ENCODE results near the gene KLHL9.

KLHL9 gene

GRCh38 chr9:21336457-21336856, 1.3 kb upstream of the KLHL9 start:
- no peaks in the 10 kb centered on the region for H3K36me3 ChIP-seq
- no peak for DNase-seq
- peaks cover 0 to 33% (median 27%) of the 10 kb centered on the region in 4 donors for H3K4me1 ChIP-seq
- H3K9me3 ChIP-seq = no peaks in the 10 kb centered on the region
- intact Hi-C loops (cut with DNase I; ENCODE audit: low total_unique reads) = loop anchor here (10.0 kb wide), 1 partner anchor 668 kb away; the partner anchor contains the start of gene CDKN2B
- no peak for TF ChIP-seq CTCF (IDR thresholded peaks at IDR 0.05)
- no peaks in the 10 kb centered on the region for H3K27me3 ChIP-seq
- H3K4me3 ChIP-seq = no peak overlapping the region
- H3K27ac ChIP-seq = no peak overlapping the region

GRCh38 chr9:21333226-21333625, 2.0 kb downstream of the KLHL9 start:
- H3K27ac ChIP-seq = no peak overlapping the region
- no peaks in the 10 kb centered on the region for H3K36me3 ChIP-seq
- intact Hi-C loops (cut with DNase I; ENCODE audit: low total_unique reads) = loop anchor here (10.0 kb wide), 1 partner anchor 672 kb away; the partner anchor contains the start of gene CDKN2B
- H3K4me3 ChIP-seq = peak overlapping the region; percentile 5 to 71
- DNase-seq = no peak
- no peaks in the 10 kb centered on the region for H3K27me3 ChIP-seq
- no peak for TF ChIP-seq CTCF (IDR thresholded peaks at IDR 0.05)
- no peaks in the 10 kb centered on the region for H3K9me3 ChIP-seq
- H3K4me1 ChIP-seq = peaks cover 0 to 66% (median 37%) of the 10 kb centered on the region in 4 donors

DNA sequence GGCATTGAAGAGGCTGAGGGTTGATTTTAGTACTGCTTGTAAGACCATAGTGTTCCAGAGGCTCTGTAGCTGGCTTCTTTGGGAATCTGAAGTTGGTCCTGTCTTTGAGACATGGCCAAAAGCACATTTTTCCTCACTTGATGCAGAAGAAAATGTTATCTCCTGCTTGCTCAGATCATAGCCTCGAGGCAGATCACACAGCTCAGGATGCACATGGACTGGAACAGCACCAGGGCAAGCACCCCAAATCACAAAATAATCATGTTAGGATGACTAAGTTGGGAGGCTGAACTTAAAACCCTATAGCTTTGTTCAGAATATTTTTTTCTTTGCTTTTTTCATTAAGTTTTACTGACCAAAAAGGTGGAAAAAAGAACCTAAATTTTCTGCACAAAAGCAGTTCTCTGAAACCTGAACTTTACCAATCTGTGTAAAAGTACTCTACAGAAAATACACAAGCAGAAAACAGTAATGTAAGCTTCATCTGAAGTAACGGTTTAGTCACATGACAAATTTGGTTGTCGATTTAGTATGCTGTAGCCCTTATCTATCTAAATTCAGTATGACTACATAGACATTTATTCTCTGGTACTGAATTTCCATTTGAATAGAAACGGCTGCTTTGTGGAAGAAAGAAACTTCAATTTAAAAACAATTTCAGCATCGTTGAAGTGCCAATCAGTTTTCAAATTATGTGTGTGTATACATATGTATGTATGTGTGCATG, 3.4 kb downstream of the KLHL9 start:
- Histone ChIP-seq H3K4me1 (peaks cover 0 to 79% (median 39%) of the 10 kb centered on the region in 4 donors), H3K9me3 (no peaks in the 10 kb centered on the region), H3K27me3 (no peaks in the 10 kb centered on the region), H3K36me3 (no peaks in the 10 kb centered on the region), H3K27ac (peak overlapping the region in 1 of 2 donors; percentile 24), H3K4me3 (no peak overlapping the region)
- intact Hi-C loops (cut with DNase I; ENCODE audit: low total_unique reads) = loop anchor here (10.0 kb wide), 1 partner anchor 673 kb away; the partner anchor contains the start of gene CDKN2B
- no peak for DNase-seq
- no peak for TF ChIP-seq CTCF (IDR thresholded peaks at IDR 0.05)

- Histone ChIP-seq H3K27me3 (no peaks in the 10 kb centered on the region), H3K9me3 (no peaks in the 10 kb centered on the region), H3K4me1 (peaks cover 0 to 49% (median 13%) of the 10 kb centered on the region in 4 donors), H3K27ac (no peak overlapping the region), H3K4me3 (no peak overlapping the region), H3K36me3 (peaks cover 0 to 30% (median 11%) of the 10 kb centered on the region in 3 donors)
- DNase-seq = no peak
- TF ChIP-seq CTCF (IDR thresholded peaks at IDR 0.05) = peak; percentile 60 to 63
- intact Hi-C loops (cut with DNase I; ENCODE audit: low total_unique reads) = loop anchor here (10.0 kb wide), 1 partner anchor 68 kb away; no protein-coding TSS in a partner anchor
Measured at GRCh38 chr9:21326526-21327139, 8.6 kb downstream of the KLHL9 start.

- intact Hi-C loops (cut with DNase I; ENCODE audit: low total_unique reads) = loop anchor here (5.0 to 10.0 kb wide), 2 partner anchors 71 to 468 kb away; no protein-coding TSS in a partner anchor
- peaks cover 0 to 23% (median 6%) of the 10 kb centered on the region in 4 donors for H3K4me1 ChIP-seq
- no peaks in the 10 kb centered on the region for H3K27me3 ChIP-seq
- no peaks in the 10 kb centered on the region for H3K9me3 ChIP-seq
- no peak overlapping the region for H3K27ac ChIP-seq
- H3K36me3 ChIP-seq = peaks cover 0 to 40% (median 18%) of the 10 kb centered on the region in 3 donors
- TF ChIP-seq CTCF (IDR thresholded peaks at IDR 0.05) = no peak
- H3K4me3 ChIP-seq = no peak overlapping the region
- DNase-seq = no peak
Measured at GRCh38 chr9:21324047-21324446, 11.2 kb downstream of the KLHL9 start.

Measured in tibial artery (tissue), 4 donors.